Measurements from ENCODE around the gene SULT4A1. TPM values are rescaled to one million over a fixed set of nuclear protein-coding genes. Genes with fewer than 3 reads are reported as not detected.

Gene SULT4A1
- polyA plus RNA-seq, 1 of the 3 experiments (the other 2 are of a cell fraction): 3.9 TPM

DNA sequence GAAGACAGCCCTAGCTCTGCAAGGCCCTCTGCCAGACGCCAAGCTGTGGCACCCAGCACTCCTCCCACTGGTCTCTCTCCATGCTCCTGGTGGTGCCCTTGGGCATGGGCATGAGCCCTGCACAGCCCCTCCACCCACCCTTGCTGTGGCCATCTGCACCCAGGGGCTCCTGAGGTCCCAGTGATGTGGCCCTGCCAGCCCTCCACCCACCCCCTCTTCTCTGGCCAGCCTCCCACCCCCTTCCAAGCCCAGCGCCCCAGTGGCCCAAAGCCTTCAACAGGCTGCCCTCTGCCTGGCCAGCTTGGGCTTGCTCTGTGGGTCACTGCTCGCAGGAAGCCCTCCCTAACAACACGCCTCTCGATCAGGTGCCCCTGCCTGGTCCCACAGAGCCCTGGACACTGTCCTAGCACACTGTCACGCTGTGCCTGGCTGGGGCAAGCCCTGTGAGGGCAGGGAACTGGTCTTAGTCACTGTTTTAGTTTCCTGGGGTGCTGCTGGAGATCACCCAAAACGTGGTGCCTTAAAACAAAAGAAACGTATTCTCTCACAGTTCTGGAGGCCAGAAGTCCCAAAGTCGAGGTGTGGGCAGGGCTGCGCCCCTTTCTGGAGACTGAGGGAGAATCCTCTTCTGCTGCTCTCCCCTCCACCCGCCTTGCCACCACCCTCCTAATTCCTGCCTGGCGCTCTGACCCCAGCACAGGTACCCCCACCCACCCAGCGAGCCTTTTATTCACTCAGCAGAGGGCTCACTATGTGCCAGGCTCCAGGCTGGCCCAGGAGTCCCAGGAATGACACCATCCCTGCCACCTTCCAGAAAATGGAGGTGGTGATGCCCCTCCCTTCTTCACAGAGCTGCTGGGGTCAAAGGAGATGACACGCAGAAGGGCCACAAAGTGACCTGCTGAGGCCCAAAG lies 14.7 kb downstream of the SULT4A1 start:
- ChIA-PET CTCF (interaction anchor here (0.9 to 1.3 kb wide), 4 partner anchors 19 to 462 kb away, joined by 3 to 5 read pairs (median 4); no protein-coding TSS in a partner anchor), POLR2A (no interaction called here)
- 75% methylated on average over 2 of the region's 14 CpGs for WGBS (ENCODE audit: low lambda C conversion rate)

More for the DNA sequence above, 14.7 kb downstream of the SULT4A1 start:
- H3K4me2 ChIP-seq: no peak overlapping the region
- TF ChIP-seq RFX5 (IDR thresholded peaks at IDR 0.05; ENCODE audit: low read length) (no peak), MEF2A (IDR thresholded peaks at IDR 0.05; ENCODE audit: borderline replicate concordance, low read depth) (no peak), FOSL2 (IDR thresholded peaks at IDR 0.05; ENCODE audit: borderline replicate concordance, low read depth) (no peak), RXRA (IDR thresholded peaks at IDR 0.05; ENCODE audit: borderline replicate concordance, low read depth) (no peak), POLR2AphosphoS5 (IDR thresholded peaks at IDR 0.05; ENCODE audit: low read depth, low read length) (no peak), NRF1 (IDR thresholded peaks at IDR 0.05; ENCODE audit: low read depth, low read length) (no peak), GABPA (IDR thresholded peaks at IDR 0.05; ENCODE audit: low read depth) (no peak), TCF12 (IDR thresholded peaks at IDR 0.05) (no peak), NFIC (IDR thresholded peaks at IDR 0.05; ENCODE audit: borderline replicate concordance) (no peak), RAD21 (IDR thresholded peaks at IDR 0.05; ENCODE audit: low read length) (no peak), MXI1 (IDR thresholded peaks at IDR 0.05; ENCODE audit: low read depth, low read length) (no peak), EZH2phosphoT487 (IDR thresholded peaks at IDR 0.05; ENCODE audit: borderline replicate concordance, low read depth) (no peak), JUND (IDR thresholded peaks at IDR 0.05) (no peak), TEAD4 (IDR thresholded peaks at IDR 0.05; ENCODE audit: borderline replicate concordance, insufficient read depth) (no peak), TAF1 (IDR thresholded peaks at IDR 0.05; ENCODE audit: borderline replicate concordance, low read depth, low read length) (no peak)
- TF ChIP-seq, protein P1, sequence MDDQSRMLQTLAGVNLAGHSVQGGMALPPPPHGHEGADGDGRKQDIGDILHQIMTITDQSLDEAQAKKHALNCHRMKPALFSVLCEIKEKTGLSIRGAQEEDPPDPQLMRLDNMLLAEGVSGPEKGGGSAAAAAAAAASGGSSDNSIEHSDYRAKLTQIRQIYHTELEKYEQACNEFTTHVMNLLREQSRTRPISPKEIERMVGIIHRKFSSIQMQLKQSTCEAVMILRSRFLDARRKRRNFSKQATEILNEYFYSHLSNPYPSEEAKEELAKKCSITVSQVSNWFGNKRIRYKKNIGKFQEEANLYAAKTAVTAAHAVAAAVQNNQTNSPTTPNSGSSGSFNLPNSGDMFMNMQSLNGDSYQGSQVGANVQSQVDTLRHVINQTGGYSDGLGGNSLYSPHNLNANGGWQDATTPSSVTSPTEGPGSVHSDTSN (IDR thresholded peaks at IDR 0.05): no peak
- TF ChIP-seq, protein P2, sequence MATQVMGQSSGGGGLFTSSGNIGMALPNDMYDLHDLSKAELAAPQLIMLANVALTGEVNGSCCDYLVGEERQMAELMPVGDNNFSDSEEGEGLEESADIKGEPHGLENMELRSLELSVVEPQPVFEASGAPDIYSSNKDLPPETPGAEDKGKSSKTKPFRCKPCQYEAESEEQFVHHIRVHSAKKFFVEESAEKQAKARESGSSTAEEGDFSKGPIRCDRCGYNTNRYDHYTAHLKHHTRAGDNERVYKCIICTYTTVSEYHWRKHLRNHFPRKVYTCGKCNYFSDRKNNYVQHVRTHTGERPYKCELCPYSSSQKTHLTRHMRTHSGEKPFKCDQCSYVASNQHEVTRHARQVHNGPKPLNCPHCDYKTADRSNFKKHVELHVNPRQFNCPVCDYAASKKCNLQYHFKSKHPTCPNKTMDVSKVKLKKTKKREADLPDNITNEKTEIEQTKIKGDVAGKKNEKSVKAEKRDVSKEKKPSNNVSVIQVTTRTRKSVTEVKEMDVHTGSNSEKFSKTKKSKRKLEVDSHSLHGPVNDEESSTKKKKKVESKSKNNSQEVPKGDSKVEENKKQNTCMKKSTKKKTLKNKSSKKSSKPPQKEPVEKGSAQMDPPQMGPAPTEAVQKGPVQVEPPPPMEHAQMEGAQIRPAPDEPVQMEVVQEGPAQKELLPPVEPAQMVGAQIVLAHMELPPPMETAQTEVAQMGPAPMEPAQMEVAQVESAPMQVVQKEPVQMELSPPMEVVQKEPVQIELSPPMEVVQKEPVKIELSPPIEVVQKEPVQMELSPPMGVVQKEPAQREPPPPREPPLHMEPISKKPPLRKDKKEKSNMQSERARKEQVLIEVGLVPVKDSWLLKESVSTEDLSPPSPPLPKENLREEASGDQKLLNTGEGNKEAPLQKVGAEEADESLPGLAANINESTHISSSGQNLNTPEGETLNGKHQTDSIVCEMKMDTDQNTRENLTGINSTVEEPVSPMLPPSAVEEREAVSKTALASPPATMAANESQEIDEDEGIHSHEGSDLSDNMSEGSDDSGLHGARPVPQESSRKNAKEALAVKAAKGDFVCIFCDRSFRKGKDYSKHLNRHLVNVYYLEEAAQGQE (IDR thresholded peaks at IDR 0.05; ENCODE audit: low read depth, low read length): no peak
- TF ChIP-seq, protein P3, sequence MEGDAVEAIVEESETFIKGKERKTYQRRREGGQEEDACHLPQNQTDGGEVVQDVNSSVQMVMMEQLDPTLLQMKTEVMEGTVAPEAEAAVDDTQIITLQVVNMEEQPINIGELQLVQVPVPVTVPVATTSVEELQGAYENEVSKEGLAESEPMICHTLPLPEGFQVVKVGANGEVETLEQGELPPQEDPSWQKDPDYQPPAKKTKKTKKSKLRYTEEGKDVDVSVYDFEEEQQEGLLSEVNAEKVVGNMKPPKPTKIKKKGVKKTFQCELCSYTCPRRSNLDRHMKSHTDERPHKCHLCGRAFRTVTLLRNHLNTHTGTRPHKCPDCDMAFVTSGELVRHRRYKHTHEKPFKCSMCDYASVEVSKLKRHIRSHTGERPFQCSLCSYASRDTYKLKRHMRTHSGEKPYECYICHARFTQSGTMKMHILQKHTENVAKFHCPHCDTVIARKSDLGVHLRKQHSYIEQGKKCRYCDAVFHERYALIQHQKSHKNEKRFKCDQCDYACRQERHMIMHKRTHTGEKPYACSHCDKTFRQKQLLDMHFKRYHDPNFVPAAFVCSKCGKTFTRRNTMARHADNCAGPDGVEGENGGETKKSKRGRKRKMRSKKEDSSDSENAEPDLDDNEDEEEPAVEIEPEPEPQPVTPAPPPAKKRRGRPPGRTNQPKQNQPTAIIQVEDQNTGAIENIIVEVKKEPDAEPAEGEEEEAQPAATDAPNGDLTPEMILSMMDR (IDR thresholded peaks at IDR 0.05): no peak
- H3K27ac ChIP-seq (ENCODE audit: low read depth in 2 of 2, low read length in 1 of 2): no peak overlapping the region; a peak in 1 of 4 replicates
- H3K4me3 ChIP-seq (ENCODE audit: low read depth in 2 of 2, low read length in 1 of 2): no peak overlapping the region
- no peaks in the 10 kb centered on the region for H3K79me2 ChIP-seq (ENCODE audit: insufficient read depth)
- H3K27me3 ChIP-seq (ENCODE audit: insufficient read depth): no peaks in the 10 kb centered on the region
- H3K9ac ChIP-seq: no peak overlapping the region
- no peak for DNase-seq
- H3K9me2 ChIP-seq: no peaks in the 10 kb centered on the region
- no peaks in the 10 kb centered on the region for H3F3A ChIP-seq (replicated peaks; ENCODE audit: insufficient read depth)
- no peaks in the 10 kb centered on the region for H3K9me3 ChIP-seq
- no peaks in the 10 kb centered on the region for H3K36me3 ChIP-seq (replicated peaks in 1 of 2; ENCODE audit: control insufficient read depth in 1 of 2, insufficient read depth in 2 of 2, low read length in 1 of 2)
- peaks cover 0 to 38% of the 10 kb centered on the region in 2 experiments; a peak in 1 of 4 replicates for H3K4me1 ChIP-seq (ENCODE audit: control insufficient read depth in 1 of 2, insufficient read depth in 2 of 2, low read depth in 1 of 2, low read length in 1 of 2)
- no peak overlapping the region for H2AFZ ChIP-seq (ENCODE audit: low read depth)
- no peaks in the 10 kb centered on the region for H4K20me1 ChIP-seq (ENCODE audit: insufficient read depth)

All from SK-N-SH (cell line).